Measurements from ENCODE around the gene PDE4DIP.
"Not testable (repeated sequence)": the region's sequence is repeated elsewhere in the genome, so short reads cannot be mapped to it uniquely, and the experiment has no call there.

Gene PDE4DIP

DNA sequence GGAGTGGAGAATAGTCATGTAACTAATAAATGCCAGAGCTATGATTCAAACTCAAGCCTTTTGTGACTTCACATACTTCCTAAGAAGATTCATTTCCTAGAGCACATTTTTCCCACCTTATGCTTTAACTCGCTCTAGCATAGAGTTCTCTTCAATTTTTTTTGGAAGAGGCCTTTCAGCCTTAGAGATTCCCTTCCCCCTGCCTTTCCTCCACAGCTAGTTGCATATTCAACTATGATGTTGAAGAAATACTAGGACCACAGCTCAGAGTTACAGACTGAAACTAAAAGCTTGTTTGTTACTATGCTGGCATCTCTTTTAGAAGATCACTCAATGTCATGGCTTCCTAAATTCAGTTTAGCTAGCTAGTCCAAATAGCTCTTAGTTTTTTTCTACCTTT, 131.2 kb downstream of the PDE4DIP start:
- DNase-seq (ENCODE audit: low read depth, low spot score); H3K27me3 ChIP-seq (ENCODE audit: control insufficient read depth, insufficient read depth, low read length); H3K36me3 ChIP-seq (ENCODE audit: control insufficient read depth, insufficient read depth, low read length); H3K4me1 ChIP-seq (ENCODE audit: control insufficient read depth, insufficient read depth, low read length); H3K9me3 ChIP-seq (ENCODE audit: control insufficient read depth, insufficient read depth, low read length); H3K4me3 ChIP-seq (ENCODE audit: low read length); H3K27ac ChIP-seq (ENCODE audit: low read length): not testable (repeated sequence)
- no CpG with 5 or more reads among the region's 1 CpG for WGBS (ENCODE audit: insufficient coverage, insufficient read length)

- H3K4me1 ChIP-seq (ENCODE audit: control insufficient read depth, insufficient read depth, low read length); H3K9me3 ChIP-seq (ENCODE audit: control insufficient read depth, insufficient read depth, low read length); H3K36me3 ChIP-seq (ENCODE audit: control insufficient read depth, insufficient read depth, low read length); H3K27me3 ChIP-seq (ENCODE audit: control insufficient read depth, insufficient read depth, low read length); DNase-seq (ENCODE audit: low read depth, low spot score); H3K4me3 ChIP-seq (ENCODE audit: low read length); H3K27ac ChIP-seq (ENCODE audit: low read length): not testable (repeated sequence)
- WGBS (ENCODE audit: insufficient coverage, insufficient read length), result no CpG with 5 or more reads among the region's 1 CpG
Measured at GRCh38 chr1:148975866-148976537, 131.8 kb downstream of the PDE4DIP start.

DNA sequence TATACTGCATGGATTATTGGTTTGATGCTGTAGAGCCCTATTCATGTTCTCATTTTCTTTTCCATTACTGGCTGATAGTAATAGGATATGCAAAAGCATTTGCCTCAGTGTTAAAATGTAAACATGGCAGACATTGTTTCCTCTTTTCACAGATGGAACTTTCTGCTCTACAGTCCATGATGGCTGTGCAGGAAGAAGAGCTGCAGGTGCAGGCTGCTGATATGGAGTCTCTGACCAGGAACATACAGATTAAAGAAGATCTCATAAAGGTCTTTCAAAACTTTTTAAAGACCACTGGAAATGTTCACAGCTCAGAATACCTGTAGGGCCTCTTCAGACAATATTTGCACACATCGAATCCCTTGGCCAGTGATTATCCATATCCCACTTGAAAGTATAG, 133.6 kb downstream of the PDE4DIP start:
- not testable (repeated sequence) for H3K9me3 ChIP-seq (ENCODE audit: control insufficient read depth, insufficient read depth, low read length); DNase-seq (ENCODE audit: low read depth, low spot score); H3K4me1 ChIP-seq (ENCODE audit: control insufficient read depth, insufficient read depth, low read length); H3K36me3 ChIP-seq (ENCODE audit: control insufficient read depth, insufficient read depth, low read length); H3K27ac ChIP-seq (ENCODE audit: low read length); H3K27me3 ChIP-seq (ENCODE audit: control insufficient read depth, insufficient read depth, low read length); H3K4me3 ChIP-seq (ENCODE audit: low read length)
- no CpG with 5 or more reads among the region's 1 CpG for WGBS (ENCODE audit: insufficient coverage, insufficient read length)

DNA sequence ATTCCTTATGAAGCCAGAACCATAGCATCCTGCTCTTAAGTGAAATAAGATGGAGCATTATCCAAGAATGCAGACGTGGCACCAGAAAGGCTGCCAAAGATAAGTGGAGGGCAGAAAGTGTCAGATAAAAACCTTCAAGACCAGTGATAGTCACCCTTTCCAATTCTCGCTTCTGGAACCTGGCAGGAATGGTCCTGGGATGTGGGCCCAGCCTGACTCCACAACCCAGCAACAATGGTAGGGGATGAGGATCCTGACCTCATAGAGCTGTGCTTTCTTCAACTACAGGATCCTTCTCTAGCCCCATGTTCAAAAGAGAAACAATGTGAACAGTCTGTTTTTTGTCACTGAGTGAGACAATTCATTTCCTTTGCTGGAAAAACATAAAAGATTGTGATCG, 145.2 kb downstream of the PDE4DIP start:
- H3K4me3 ChIP-seq (ENCODE audit: low read length); H3K9me3 ChIP-seq (ENCODE audit: control insufficient read depth, insufficient read depth, low read length); DNase-seq (ENCODE audit: low read depth, low spot score); H3K27me3 ChIP-seq (ENCODE audit: control insufficient read depth, insufficient read depth, low read length); H3K4me1 ChIP-seq (ENCODE audit: control insufficient read depth, insufficient read depth, low read length); H3K27ac ChIP-seq (ENCODE audit: low read length); H3K36me3 ChIP-seq (ENCODE audit: control insufficient read depth, insufficient read depth, low read length): not testable (repeated sequence)
- WGBS (ENCODE audit: insufficient coverage, insufficient read length), result no CpG with 5 or more reads among the region's 3 CpGs

DNA sequence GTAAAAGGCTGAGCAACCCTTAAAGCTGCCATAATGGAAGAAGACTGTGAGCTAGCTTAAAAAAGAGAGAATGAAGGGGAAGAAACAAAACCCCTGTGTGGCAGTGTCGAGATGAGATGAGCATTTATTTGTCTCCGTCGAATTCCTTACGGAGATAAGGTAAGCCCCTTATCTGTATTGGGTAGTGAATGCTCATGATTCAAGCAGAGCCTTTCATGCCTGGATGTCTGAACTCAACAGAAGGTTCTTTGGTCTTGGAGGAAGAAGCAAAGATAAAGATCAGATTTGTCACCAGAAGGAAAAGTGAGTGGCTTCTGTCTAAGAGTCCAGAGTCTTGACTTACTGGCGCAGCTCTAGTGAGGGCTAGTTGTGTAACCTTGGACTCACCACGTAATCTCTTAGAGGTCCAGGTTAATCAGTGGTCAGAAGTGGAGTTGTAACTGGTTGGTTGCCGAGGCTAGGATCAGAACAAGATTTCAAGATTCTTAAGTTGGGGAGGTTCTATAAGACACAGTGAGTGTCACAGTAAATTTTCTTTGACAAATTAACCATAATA, 146.1 kb downstream of the PDE4DIP start:
- not testable (repeated sequence) for DNase-seq (ENCODE audit: low read depth, low spot score); H3K4me3 ChIP-seq (ENCODE audit: low read length); H3K4me1 ChIP-seq (ENCODE audit: control insufficient read depth, insufficient read depth, low read length); H3K36me3 ChIP-seq (ENCODE audit: control insufficient read depth, insufficient read depth, low read length); H3K27ac ChIP-seq (ENCODE audit: low read length); H3K27me3 ChIP-seq (ENCODE audit: control insufficient read depth, insufficient read depth, low read length); H3K9me3 ChIP-seq (ENCODE audit: control insufficient read depth, insufficient read depth, low read length)
- whole genome bisulfite sequencing (ENCODE audit: insufficient coverage, insufficient read length), result no CpG with 5 or more reads among the region's 7 CpGs

DNA sequence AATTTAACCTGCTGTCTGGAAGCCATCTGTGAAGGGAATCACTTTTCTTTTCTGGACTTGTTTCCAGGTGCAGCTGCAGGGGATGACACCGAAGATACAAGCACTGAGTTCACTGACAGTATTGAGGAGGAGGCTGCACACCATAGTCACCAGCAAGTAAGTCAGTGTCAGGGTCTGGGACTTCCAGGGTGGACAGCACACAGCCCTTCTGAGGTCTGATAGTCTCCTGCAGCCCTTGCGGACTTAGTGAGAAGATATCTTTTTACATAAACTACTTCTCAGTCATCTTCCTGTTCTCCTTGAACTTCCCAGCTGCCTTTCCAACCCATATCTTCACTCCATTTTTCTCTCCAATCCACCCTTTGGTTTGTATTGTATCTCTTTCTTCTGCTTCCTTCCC, 147.6 kb downstream of the PDE4DIP start:
- H3K36me3 ChIP-seq (ENCODE audit: control insufficient read depth, insufficient read depth, low read length); H3K27me3 ChIP-seq (ENCODE audit: control insufficient read depth, insufficient read depth, low read length); DNase-seq (ENCODE audit: low read depth, low spot score); H3K9me3 ChIP-seq (ENCODE audit: control insufficient read depth, insufficient read depth, low read length); H3K4me1 ChIP-seq (ENCODE audit: control insufficient read depth, insufficient read depth, low read length); H3K4me3 ChIP-seq (ENCODE audit: low read length); H3K27ac ChIP-seq (ENCODE audit: low read length): not testable (repeated sequence)
- WGBS (ENCODE audit: insufficient coverage, insufficient read length), result no CpG with 5 or more reads among the region's 2 CpGs

DNA sequence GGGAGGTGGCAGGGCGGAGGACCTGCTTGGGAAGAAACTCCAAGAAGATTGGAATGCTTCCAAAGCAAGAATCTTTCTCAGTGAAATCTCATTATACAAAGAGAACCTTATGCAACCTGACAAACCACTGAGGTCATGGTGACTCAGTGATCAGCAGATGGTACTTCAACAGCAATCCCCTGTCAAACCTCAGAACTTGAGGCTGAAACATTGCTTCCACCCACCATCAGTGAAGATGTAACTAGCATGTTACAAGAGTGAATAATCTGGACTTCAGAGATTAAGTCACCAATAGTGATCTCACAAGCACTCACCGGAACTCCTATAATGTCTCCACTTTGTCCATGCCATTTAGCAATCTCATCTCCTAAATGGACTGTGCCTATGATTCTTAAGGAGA, 148.1 kb downstream of the PDE4DIP start:
- H3K4me1 ChIP-seq (ENCODE audit: control insufficient read depth, insufficient read depth, low read length); H3K9me3 ChIP-seq (ENCODE audit: control insufficient read depth, insufficient read depth, low read length); H3K36me3 ChIP-seq (ENCODE audit: control insufficient read depth, insufficient read depth, low read length); H3K27ac ChIP-seq (ENCODE audit: low read length); DNase-seq (ENCODE audit: low read depth, low spot score); H3K4me3 ChIP-seq (ENCODE audit: low read length); H3K27me3 ChIP-seq (ENCODE audit: control insufficient read depth, insufficient read depth, low read length): not testable (repeated sequence)
- whole genome bisulfite sequencing (ENCODE audit: insufficient coverage, insufficient read length), result no CpG with 5 or more reads among the region's 2 CpGs

GRCh38 chr1:148996449-148997224, 152.4 kb downstream of the PDE4DIP start:
- not testable (repeated sequence) for H3K4me3 ChIP-seq (ENCODE audit: low read length); H3K27ac ChIP-seq (ENCODE audit: low read length); H3K27me3 ChIP-seq (ENCODE audit: control insufficient read depth, insufficient read depth, low read length); DNase-seq (ENCODE audit: low read depth, low spot score); H3K4me1 ChIP-seq (ENCODE audit: control insufficient read depth, insufficient read depth, low read length); H3K9me3 ChIP-seq (ENCODE audit: control insufficient read depth, insufficient read depth, low read length); H3K36me3 ChIP-seq (ENCODE audit: control insufficient read depth, insufficient read depth, low read length)
- no CpG with 5 or more reads among the region's 5 CpGs for WGBS (ENCODE audit: insufficient coverage, insufficient read length)

- H3K4me1 ChIP-seq (ENCODE audit: control insufficient read depth, insufficient read depth, low read length); H3K9me3 ChIP-seq (ENCODE audit: control insufficient read depth, insufficient read depth, low read length); H3K36me3 ChIP-seq (ENCODE audit: control insufficient read depth, insufficient read depth, low read length); H3K4me3 ChIP-seq (ENCODE audit: low read length); H3K27ac ChIP-seq (ENCODE audit: low read length); DNase-seq (ENCODE audit: low read depth, low spot score); H3K27me3 ChIP-seq (ENCODE audit: control insufficient read depth, insufficient read depth, low read length): not testable (repeated sequence)
- no CpG with 5 or more reads among the region's 6 CpGs for WGBS (ENCODE audit: insufficient coverage, insufficient read length)
Measured at GRCh38 chr1:148997405-148997804, 153.2 kb downstream of the PDE4DIP start.

GRCh38 chr1:149002664-149003063, 158.4 kb downstream of the PDE4DIP start:
- WGBS (ENCODE audit: insufficient coverage, insufficient read length), result no CpG with 5 or more reads among the region's 8 CpGs
- H3K4me1 ChIP-seq (ENCODE audit: control insufficient read depth, insufficient read depth, low read length); H3K9me3 ChIP-seq (ENCODE audit: control insufficient read depth, insufficient read depth, low read length); H3K27me3 ChIP-seq (ENCODE audit: control insufficient read depth, insufficient read depth, low read length); H3K4me3 ChIP-seq (ENCODE audit: low read length); DNase-seq (ENCODE audit: low read depth, low spot score); H3K27ac ChIP-seq (ENCODE audit: low read length); H3K36me3 ChIP-seq (ENCODE audit: control insufficient read depth, insufficient read depth, low read length): not testable (repeated sequence)

DNA sequence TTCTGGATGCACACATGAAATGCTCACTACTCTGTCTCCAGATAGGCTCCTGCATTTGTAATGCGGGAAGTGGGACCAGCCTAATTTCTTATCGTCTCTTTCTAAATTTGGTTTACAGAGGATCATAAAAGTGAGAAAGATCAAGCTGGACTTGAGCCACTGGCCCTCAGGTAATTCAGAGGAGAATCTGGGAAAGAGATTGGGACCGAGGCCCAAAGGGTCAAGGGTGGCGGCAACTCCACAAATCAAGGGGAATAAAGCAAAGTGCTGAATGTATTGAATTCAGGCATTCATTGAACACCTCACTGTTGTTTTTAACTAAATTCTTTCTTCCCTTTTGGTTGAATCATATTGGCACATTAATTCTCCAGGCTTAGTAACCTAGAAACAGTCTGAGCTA, 164.1 kb downstream of the PDE4DIP start:
- not testable (repeated sequence) for H3K36me3 ChIP-seq (ENCODE audit: control insufficient read depth, insufficient read depth, low read length); H3K27me3 ChIP-seq (ENCODE audit: control insufficient read depth, insufficient read depth, low read length); H3K9me3 ChIP-seq (ENCODE audit: control insufficient read depth, insufficient read depth, low read length); H3K4me1 ChIP-seq (ENCODE audit: control insufficient read depth, insufficient read depth, low read length); H3K4me3 ChIP-seq (ENCODE audit: low read length); DNase-seq (ENCODE audit: low read depth, low spot score); H3K27ac ChIP-seq (ENCODE audit: low read length)
- WGBS (ENCODE audit: insufficient coverage, insufficient read length), result no CpG with 5 or more reads among the region's 4 CpGs

All from iPS DF 6.9 (cell line).